Measurements from ENCODE around the gene OARD1.
"Not testable (repeated sequence)": the region's sequence is repeated elsewhere in the genome, so short reads cannot be mapped to it uniquely, and the experiment has no call there.

OARD1 gene

GRCh38 chr6:41017663-41018062 lies 54.5 kb downstream of the OARD1 start:
- peak overlapping the region; percentile 81; the same call in 1 of the 2 replicates for H3K27ac ChIP-seq
- no peak for TF ChIP-seq CTCF (conservative IDR thresholded peaks at IDR 0.05)

GRCh38 chr6:41015860-41016259 lies 56.3 kb downstream of the OARD1 start:
- not testable (repeated sequence) for H3K27ac ChIP-seq

GRCh38 chr6:41014780-41015179 lies 57.4 kb downstream of the OARD1 start:
- no peak for TF ChIP-seq CTCF (conservative IDR thresholded peaks at IDR 0.05)
- no peak overlapping the region for H3K27ac ChIP-seq

All from VCaP (cell line).